K562 (cell line): Measurements from ENCODE around the gene TXNDC15. TPM values are rescaled to one million over a fixed set of nuclear protein-coding genes. Genes with fewer than 3 reads are reported as not detected.

Source experiments
- ATAC-seq: fragments of 200-7000 bp; cut with Tn5 transposase; 3 replicates; pipeline ENCODE4 v1.9.1; 2020; ENCODE audit warnings: moderate library complexity
- BruUV-seq: library from RNA; stranded (reverse); fragments of 400-500 nt; replicated peaks from 2 replicates; lab custom pipeline; 2021; lab: Mats Ljungman, UMichigan
- CTCF ChIA-PET: fragments of 300-600 bp; formaldehyde crosslinking; extraction: SDS; loops from one replicate; lab custom pipeline; 2021; ENCODE audit warnings: low intra/inter-chr PET ratio; lab: Yijun Ruan, JAX
- POLR2A ChIA-PET: fragments of 300-600, 350-650 bp; sonication (Branson Sonifier 250); formaldehyde crosslinking; extraction: SDS; loops from one replicate; lab custom pipeline; 2021; ENCODE audit warnings: antibody characterized with exemption, inconsistent platforms; lab: Yijun Ruan, JAX
- DNase-seq, 4 experiments: peaks; one replicate each; pipeline versions ENCODE4 v3.0.0 to v3.0.0-alpha.2; 2011 to 2018; ENCODE audit warnings: low spot score in 3 of 4, mixed read lengths in 3 of 4; ENCODE audit errors: extremely low read depth in 1 of 4
- FAIRE-seq: peaks from 2 replicates; lab custom pipeline; 2011; peaks lifted over from hg19 to GRCh38; lab: Jason Lieb, UNC
- H2AFZ ChIP-seq: 2 replicates; pipeline ENCODE4 v1.6.0; 2011; ENCODE audit warnings: low read depth, low read length, control low read depth, inconsistent platforms
- H3K27ac ChIP-seq: fragments of 200-600 bp; 3 replicates; pipeline ENCODE4 v1.8.0; 2011; ENCODE audit warnings: low read depth, mild to moderate bottlenecking, control low read depth, inconsistent platforms, low read length, moderate library complexity, mixed read lengths; ENCODE audit errors: extremely low read depth
- H3K27me3 ChIP-seq, 2 experiments: fragments of 300-600 bp in 1 of 2; 2 replicates in 1 of 2; 3 replicates in 1 of 2; pipeline versions ENCODE4 v1.6.0 to v1.8.0; 2011; ENCODE audit warnings: inconsistent platforms in 2 of 2, low read length in 2 of 2, mild to moderate bottlenecking in 1 of 2, mixed read lengths in 1 of 2, moderate library complexity in 1 of 2; ENCODE audit not compliant: control insufficient read depth in 2 of 2, insufficient read depth in 2 of 2
- H3K36me3 ChIP-seq: fragments of 300-600 bp; 3 replicates; pipeline ENCODE4 v1.8.0; 2011; ENCODE audit warnings: mild to moderate bottlenecking, low read length, inconsistent platforms; ENCODE audit not compliant: control insufficient read depth, insufficient read depth
- H3K4me1 ChIP-seq, 2 experiments: fragments of 200-600 bp in 1 of 2; replicated peaks in 1 of 2; 2 replicates in 1 of 2; 3 replicates in 1 of 2; pipeline versions ENCODE4 v1.5.1 to v1.8.0; 2011; ENCODE audit warnings: inconsistent platforms in 2 of 2, low read length in 2 of 2, mild to moderate bottlenecking in 1 of 2, mixed read lengths in 1 of 2, moderate library complexity in 1 of 2; ENCODE audit not compliant: control insufficient read depth in 2 of 2, insufficient read depth in 2 of 2
- H3K4me2 ChIP-seq: 2 replicates; pipeline ENCODE4 v1.6.1; 2011; ENCODE audit warnings: low read length, control low read depth, inconsistent platforms, mixed read lengths; ENCODE audit not compliant: insufficient read depth
- H3K4me3 ChIP-seq: fragments of 200-600 bp; sonication (generic), shearing (Covaris generic); 2 replicates; pipeline ENCODE4 v1.5.1; 2016; ENCODE audit warnings: control low read depth, inconsistent platforms
- H3K79me2 ChIP-seq: fragments of 200-600 bp; 3 replicates; pipeline ENCODE4 v1.8.0; 2011; ENCODE audit warnings: low read length, inconsistent platforms; ENCODE audit not compliant: control insufficient read depth, insufficient read depth
- H3K9ac ChIP-seq, 2 experiments: 2 replicates each; pipeline versions ENCODE4 v1.6.0 to v1.6.1; 2011; ENCODE audit warnings: low read depth in 2 of 2, low read length in 2 of 2, control low read depth in 1 of 2, inconsistent platforms in 1 of 2, mild to moderate bottlenecking in 1 of 2, mixed read lengths in 1 of 2; ENCODE audit not compliant: insufficient read depth in 1 of 2
- H3K9me1 ChIP-seq: one replicate; pipeline ENCODE4 v1.6.0; 2011; ENCODE audit warnings: inconsistent platforms, mild to moderate bottlenecking, low read length, moderate library complexity; ENCODE audit not compliant: control insufficient read depth, insufficient read depth
- H3K9me3 ChIP-seq: replicated peaks from 2 replicates; pipeline ENCODE4 v1.5.1; 2011; ENCODE audit warnings: low read depth, low read length, inconsistent platforms; ENCODE audit not compliant: control insufficient read depth, insufficient read depth
- H4K20me1 ChIP-seq: replicated peaks from 2 replicates; pipeline ENCODE4 v1.6.1; 2011; ENCODE audit warnings: low read length, inconsistent platforms, mixed read lengths; ENCODE audit not compliant: control insufficient read depth, insufficient read depth
- ARID3A ChIP-seq: IDR thresholded peaks from 2 replicates; pipeline ENCODE4 v1.6.1; 2012; ENCODE audit warnings: low read depth, low read length, improper control_type of control experiment, borderline replicate concordance
- CEBPB ChIP-seq: fragments of 450-650 bp; IDR thresholded peaks from 2 replicates; pipeline ENCODE4 v1.6.1; 2016; ENCODE audit warnings: missing genetic modification characterization, missing compliant biosample characterization
- CEBPG ChIP-seq, 3 experiments: fragments of 200-800 bp in 1 of 3; sonication (Bioruptor generic) in 1 of 3; sonication (generic) in 1 of 3; formaldehyde crosslinking in 1 of 3; IDR thresholded peaks in 2 of 3; conservative IDR thresholded peaks in 1 of 3; 2 replicates each; pipeline versions ENCODE4 v1.6.1 to v1.8.0; 2016 to 2022; ENCODE audit warnings: missing compliant biosample characterization in 2 of 3, missing genetic modification characterization in 2 of 3, mild to moderate bottlenecking in 1 of 3, missing genetic modification reagents in 1 of 3
- SMARCC2 ChIP-seq: fragments of 450-650 bp; IDR thresholded peaks from 2 replicates; pipeline ENCODE4 v1.6.1; 2017; ENCODE audit warnings: antibody characterized with exemption, moderate library complexity, mild to moderate bottlenecking, low read depth
- WGBS: fragments of 100-300 bp; shearing (Covaris generic); methylation state at CpG from one replicate; pipeline ENCODE4 v1.1.6; 2016; ENCODE audit warnings: low coverage, mixed read lengths; ENCODE audit not compliant: insufficient coverage; ENCODE audit errors: missing lambda C conversion rate; 5-methylcytosine and 5-hydroxymethylcytosine counted together
- in situ Hi-C: fragments of 300-500 bp; cut with MboI; formaldehyde crosslinking; loops from 4 replicates; pipeline ENCODE4 v1.15.0; 2018; ENCODE audit warnings: inconsistent platforms, mixed read lengths
- intact Hi-C: fragments of 100-400 bp; cut with micrococcal nuclease; formaldehyde crosslinking; loops from 2 replicates; pipeline ENCODE4 v1.14.2; 2022
- polyA plus RNA-seq, 8 experiments: library from polyadenylated mRNA; depleted of rRNA in 4 of 8; stranded (reverse) in 5 of 8; unstranded in 3 of 8; fragments of >200 nt; fragmentation: Nextera tagmentation in 2 of 8; fragmentation: Illumina TruSeq in 1 of 8; extraction: Ambion mirVana in 2 of 8; extraction: Trizol in 1 of 8; gene quantifications; 2 replicates each; pipeline versions ENCODE4 v1.2.1 to v1.2.3, GENCODE V29; 2011 to 2014; ENCODE audit warnings: inconsistent platforms in 1 of 8, missing spikeins in 1 of 8
- total RNA-seq, 7 experiments: library from RNA; depleted of rRNA in 6 of 7; stranded (reverse); fragments of >200 nt in 6 of 7; fragmentation: Illumina TruSeq in 2 of 7; extraction: Trizol in 2 of 7; gene quantifications; 2 replicates each; pipeline versions ENCODE4 v1.2.1 to v1.2.3, GENCODE V29; 2011 to 2021; ENCODE audit warnings: low replicate concordance in 1 of 7

Gene TXNDC15
- total and polyA plus RNA-seq, 9 of the 15 experiments (the other 6 are each of a cell fraction or from before 2014, with no cell fraction given): 3.0 to 15.4 (median 12.3) TPM

GRCh38 chr5:134945041-134945440 lies 70.9 kb downstream of the TXNDC15 start:
- no peak overlapping the region for H3K27ac ChIP-seq
- no peak overlapping the region for H3K4me3 ChIP-seq
- H3K9me3 ChIP-seq: no peaks in the 10 kb centered on the region
- no peaks in the 10 kb centered on the region for H3K79me2 ChIP-seq
- WGBS: 68% methylated on average over 2 of the region's 2 CpGs
- H4K20me1 ChIP-seq: no peaks in the 10 kb centered on the region
- H3K36me3 ChIP-seq: no peaks in the 10 kb centered on the region
- H3K4me2 ChIP-seq: no peak overlapping the region
- TF ChIP-seq SMARCC2 (no peak), CEBPG (CRISPR knock-in tag; IDR thresholded peaks at IDR 0.05) (no peak), CEBPG (tag; conservative IDR thresholded peaks at IDR 0.05 in 1 of 2, IDR thresholded peaks at IDR 0.05 in 1 of 2) (0 out of 4 replicates have a peak, but pooled peaks of 1 of the 2 experiments have one; percentile 29), CEBPB (tag) (peak; percentile 30; the same call in 1 of the 2 replicates), ARID3A (no peak)
- CTCF ChIA-PET: no interaction called here
- no peaks in the 10 kb centered on the region for H3K9me1 ChIP-seq
- H3K9ac ChIP-seq: no peak overlapping the region
- H3K4me1 ChIP-seq: no peaks in the 10 kb centered on the region
- no peak for FAIRE-seq
- in situ Hi-C loops: no loop called here
- DNase-seq: no peak
- BruUV-seq: no TSS peak
- POLR2A ChIA-PET: interaction anchor here (1.3 kb wide), 1 partner anchor 9 kb away, joined by 3 read pairs; no protein-coding TSS in a partner anchor
- no peak for ATAC-seq
- intact Hi-C loops: no loop called here
- H3K27me3 ChIP-seq: no peaks in the 10 kb centered on the region
- no peak overlapping the region for H2AFZ ChIP-seq
